H1 (cell line): ENCODE results near the gene OPA3. TPM values are rescaled to one million over a fixed set of nuclear protein-coding genes. Genes with fewer than 3 reads are reported as not detected.

Experiments
- CBX5 ChIP-seq: fragments of 300-800, 300-1000 bp; sonication (generic); IDR thresholded peaks from 2 replicates; pipeline ENCODE4 v1.7.1; 2016; ENCODE audit warnings: antibody characterized with exemption, low read length, low read depth
- CHD2 ChIP-seq: IDR thresholded peaks from 2 replicates; pipeline ENCODE4 v1.6.1; 2012; ENCODE audit warnings: low read length, improper control_type of control experiment
- EZH2 ChIP-seq: fragments of 200-600 bp; sonication (generic); IDR thresholded peaks from 2 replicates; pipeline ENCODE4 v1.7.1; 2012; ENCODE audit warnings: low read depth, mild to moderate bottlenecking, moderate library complexity, low read length, inconsistent platforms; ENCODE audit not compliant: severe bottlenecking
- JUND ChIP-seq: IDR thresholded peaks from 2 replicates; pipeline ENCODE4 v1.6.1; 2011; ENCODE audit warnings: mild to moderate bottlenecking, improper control_type of control experiment, low read length
- NANOG ChIP-seq: IDR thresholded peaks from 2 replicates; pipeline ENCODE4 v1.6.1; 2011; ENCODE audit warnings: low read length, low read depth, mild to moderate bottlenecking, inconsistent platforms; ENCODE audit not compliant: insufficient read depth, poor library complexity, severe bottlenecking
- RBBP5 ChIP-seq: IDR thresholded peaks from 2 replicates; pipeline ENCODE4 v1.7.1; 2012; ENCODE audit warnings: low read depth, mild to moderate bottlenecking, inconsistent platforms, low read length, moderate library complexity, borderline replicate concordance
- SIN3A ChIP-seq, 2 experiments: IDR thresholded peaks in 1 of 2; conservative IDR thresholded peaks in 1 of 2; 2 replicates each; pipeline ENCODE4 v1.6.1; 2011 to 2012; ENCODE audit warnings: low read length in 2 of 2, improper control_type of control experiment in 1 of 2, low read depth in 1 of 2, mild to moderate bottlenecking in 1 of 2
- SIX5 ChIP-seq: IDR thresholded peaks from 2 replicates; pipeline ENCODE4 v1.6.1; 2011; ENCODE audit warnings: mild to moderate bottlenecking, low read depth, low read length
- SP2 ChIP-seq: IDR thresholded peaks from 2 replicates; pipeline ENCODE4 v1.6.1; 2012; ENCODE audit warnings: mild to moderate bottlenecking, low read length, inconsistent platforms
- SUZ12 ChIP-seq: fragments of 200-600 bp; sonication (generic); IDR thresholded peaks from 2 replicates; pipeline ENCODE4 v1.6.1; 2012; ENCODE audit warnings: mild to moderate bottlenecking, inconsistent platforms, low read length, moderate library complexity, mixed read lengths
- TAF1 ChIP-seq: IDR thresholded peaks from 2 replicates; pipeline ENCODE4 v1.6.1; 2011; ENCODE audit warnings: mild to moderate bottlenecking, low read depth, low read length
- polyA plus RNA-seq, 7 experiments: library from polyadenylated mRNA; depleted of rRNA in 3 of 7; stranded (reverse) in 5 of 7; unstranded in 2 of 7; fragments of >200 nt in 5 of 7; fragments of 200-250 nt in 2 of 7; gene quantifications; 1 replicate in 5 of 7; 2 replicates in 1 of 7; 4 replicates in 1 of 7; pipeline versions ENCODE4 v1.2.1 to v1.2.3, GENCODE V29; 2011 to 2013; ENCODE audit warnings: missing spikeins in 2 of 7, mixed read lengths in 2 of 7
- total RNA-seq: library from RNA; stranded (reverse); fragmentation: NEBNext Ultra II Directional; extraction: Animal tissue kit (Norgen Biotek cat#: 25700); gene quantifications from 2 replicates; pipeline ENCODE4 v1.2.1, GENCODE V29; 2021

OPA3 gene
- total and polyA plus RNA-seq, 2 of the 8 experiments (the other 6 are each of a cell fraction or from before 2014, with no cell fraction given): 12.5 to 14.5 TPM

DNA sequence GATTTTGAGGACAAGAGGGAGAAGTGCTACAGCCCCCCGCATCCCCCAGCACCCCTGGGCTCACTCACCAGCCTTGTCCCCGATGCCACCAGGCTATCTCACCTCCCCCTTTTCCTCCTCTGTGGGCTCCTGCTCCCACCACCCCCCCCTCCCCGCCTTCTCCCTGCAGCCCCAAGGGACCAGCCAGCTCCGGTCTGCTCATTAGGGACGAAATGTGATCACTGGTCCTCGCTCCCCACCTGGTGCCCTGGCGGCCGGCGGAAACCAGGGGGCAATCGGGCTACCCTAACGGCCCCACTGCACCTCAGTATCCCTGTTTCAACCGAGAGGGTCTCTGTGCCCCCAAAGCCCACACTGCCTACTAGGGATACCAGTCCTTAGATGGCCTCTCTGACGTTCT is 14.7 kb upstream of the OPA3 start (continued):
- TF ChIP-seq SP2 (no peak), SIN3A (conservative IDR thresholded peaks at IDR 0.05 in 1 of 2, IDR thresholded peaks at IDR 0.05 in 1 of 2; ENCODE audit: low read depth in 1 of 2, low read length in 2 of 2) (no peak), CBX5 (no peak), JUND (no peak), TAF1 (no peak), EZH2 (peak; percentile 48), SUZ12 (peak; percentile 41; the same call in 1 of the 2 replicates), SIX5 (no peak), CHD2 (no peak), RBBP5 (no peak), NANOG (no peak)
